HepG2 (cell line): ENCODE measurements around the gene DYDC2. TPM values are rescaled to one million over a fixed set of nuclear protein-coding genes. Genes with fewer than 3 reads are reported as not detected.

ENCODE experiments used
- CBX2 ChIP-seq, 2 experiments: fragments of 200-600 bp in 1 of 2; sonication (generic); formaldehyde crosslinking in 1 of 2; IDR thresholded peaks; 2 replicates each; pipeline versions ENCODE4 v1.7.0 to v1.8.1; 2018 to 2022; ENCODE audit warnings: low read depth in 2 of 2, low read length in 1 of 2, mild to moderate bottlenecking in 1 of 2, missing genetic modification reagents in 1 of 2
- ELF3 ChIP-seq: IDR thresholded peaks from 2 replicates; pipeline ENCODE4 v1.6.1; 2016; ENCODE audit warnings: missing genetic modification reagents, missing compliant biosample characterization
- FOSL2 ChIP-seq: sonication (generic); formaldehyde crosslinking; IDR thresholded peaks from 2 replicates; pipeline ENCODE4 v1.4.0; 2020; ENCODE audit warnings: missing genetic modification reagents
- FOXO1 ChIP-seq: sonication (generic); formaldehyde crosslinking; IDR thresholded peaks from 2 replicates; pipeline ENCODE4 v1.4.0; 2020; ENCODE audit warnings: missing genetic modification reagents
- HDAC2 ChIP-seq: sonication (generic); formaldehyde crosslinking; IDR thresholded peaks from 2 replicates; pipeline ENCODE4 v1.4.0; 2020; ENCODE audit warnings: missing genetic modification reagents
- HMGA1 ChIP-seq: sonication (generic); formaldehyde crosslinking; conservative IDR thresholded peaks from 2 replicates; pipeline ENCODE4 v1.4.0; 2020; ENCODE audit warnings: missing genetic modification reagents
- NR2F6 ChIP-seq, 2 experiments: IDR thresholded peaks; 2 replicates each; pipeline ENCODE4 v1.6.1; 2016; ENCODE audit warnings: antibody characterized with exemption in 1 of 2, mild to moderate bottlenecking in 1 of 2
- REPIN1 ChIP-seq: sonication (generic); formaldehyde crosslinking; IDR thresholded peaks from 2 replicates; pipeline ENCODE4 v1.8.0; 2022; ENCODE audit warnings: missing genetic modification reagents, low read depth, mild to moderate bottlenecking, borderline replicate concordance
- SP1 ChIP-seq, 2 experiments: fragments of 450-650 bp in 1 of 2; sonication (generic) in 1 of 2; formaldehyde crosslinking in 1 of 2; IDR thresholded peaks; 2 replicates each; pipeline versions ENCODE4 v1.4.0 to v1.6.1; 2016 to 2020; ENCODE audit warnings: missing genetic modification reagents in 1 of 2
- SRSF1 ChIP-seq: fragments of 200-400 bp; formaldehyde crosslinking; optimal IDR thresholded peaks from 2 replicates; pipeline ENCODE3; 2017; ENCODE audit warnings: mild to moderate bottlenecking, low read depth, low read length, moderate library complexity
- ZMYM4 ChIP-seq: sonication (generic); formaldehyde crosslinking; IDR thresholded peaks from 2 replicates; pipeline ENCODE4 v1.8.1; 2023; ENCODE audit warnings: mild to moderate bottlenecking, missing genetic modification reagents
- polyA plus RNA-seq, 8 experiments: library from polyadenylated mRNA; depleted of rRNA in 3 of 8; stranded (reverse) in 7 of 8; unstranded in 1 of 8; fragments of >200 nt; fragmentation: Illumina TruSeq in 4 of 8; extraction: Trizol in 4 of 8; gene quantifications; 2 replicates each; pipeline versions ENCODE4 v1.2.1 to v1.2.3, GENCODE V29; 2011 to 2016; ENCODE audit warnings: low read depth in 4 of 8, missing spikeins in 1 of 8, mixed read lengths in 1 of 8; ENCODE audit not compliant: insufficient read depth in 1 of 8
- total RNA-seq, 5 experiments: library from RNA; depleted of rRNA; stranded (reverse); fragments of >200 nt; fragmentation: Illumina TruSeq; extraction: Trizol; gene quantifications; 2 replicates each; pipeline ENCODE4 v1.2.3, GENCODE V29; 2016; ENCODE audit warnings: low read depth in 1 of 5
- TF ChIP-seq, protein P1 (sequence below): sonication (generic); formaldehyde crosslinking; IDR thresholded peaks from 2 replicates; pipeline ENCODE4 v1.5.1; 2020; ENCODE audit warnings: missing genetic modification reagents, mild to moderate bottlenecking, borderline replicate concordance
- TF ChIP-seq, protein P2 (sequence below): IDR thresholded peaks from 2 replicates; pipeline ENCODE4 v1.4.0; 2020; ENCODE audit warnings: mild to moderate bottlenecking, missing genetic modification reagents
- TF ChIP-seq, protein P3 (sequence below): sonication (generic); formaldehyde crosslinking; IDR thresholded peaks from 2 replicates; pipeline ENCODE4; 2020; ENCODE audit warnings: missing genetic modification reagents, mild to moderate bottlenecking, borderline replicate concordance

Gene DYDC2
- total and polyA plus RNA-seq, 2 of the 13 experiments (the other 11 are each of a cell fraction or from before 2014, with no cell fraction given) = 0.98 to 2.3 TPM

DNA sequence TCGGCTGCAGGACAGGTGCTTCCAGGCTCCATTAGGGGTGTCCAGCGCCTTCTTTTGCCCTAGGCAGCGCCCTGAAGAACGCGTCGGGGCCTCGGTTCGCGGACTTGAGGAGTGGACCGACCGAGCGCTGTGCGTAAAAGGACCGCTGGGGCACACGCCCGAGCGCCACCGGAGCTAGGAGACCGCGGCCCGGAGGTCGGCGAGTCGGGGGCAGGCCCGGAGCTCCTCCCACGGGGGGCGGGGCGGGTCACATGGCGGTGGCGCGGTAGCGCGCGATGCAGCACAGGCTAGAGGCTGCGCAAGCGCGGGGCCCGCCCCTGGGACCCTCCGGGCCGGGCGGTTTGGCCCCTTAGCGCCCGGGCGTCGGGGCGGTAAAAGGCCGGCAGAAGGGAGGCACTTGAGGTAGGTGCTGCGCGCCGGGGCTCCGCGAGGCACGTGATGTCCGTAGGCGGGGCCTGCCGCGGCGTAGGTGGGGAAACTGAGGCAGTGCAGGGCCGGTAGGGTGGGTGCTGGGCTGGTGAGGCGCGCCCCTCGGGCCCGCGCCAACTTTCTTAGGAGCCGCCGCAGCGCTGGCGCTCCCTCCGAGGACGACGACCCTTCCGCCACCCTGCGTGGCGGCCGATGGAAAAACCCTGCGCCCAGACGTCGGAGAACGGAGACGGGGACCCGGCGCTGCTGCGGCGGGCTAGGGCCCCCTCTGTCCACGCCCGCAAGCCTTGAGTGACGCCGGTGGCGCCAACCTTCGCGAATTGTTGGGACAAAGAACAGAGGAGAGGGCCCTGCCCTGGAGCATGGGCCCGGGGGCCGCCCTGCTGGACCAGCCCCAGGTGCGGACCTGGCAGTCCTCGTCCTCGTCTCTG, 51.9 kb downstream of the DYDC2 start, which contains the start of gene PRXL2A (continued):
- TF ChIP-seq HMGA1 (no peak), SRSF1 (peak; percentile 18), FOXO1 (CRISPR knock-in tag) (no peak), NR2F6 (IDR thresholded peaks at IDR 0.05) (no peak), NR2F6 (CRISPR knock-in tag; IDR thresholded peaks at IDR 0.05) (peak; percentile 27; the same call in 1 of the 2 replicates), REPIN1 (peak; percentile 81; the same call in 1 of the 2 replicates), ZMYM4 (CRISPR knock-in tag) (peak; percentile 56), ELF3 (CRISPR knock-in tag) (peak; percentile 66), CBX2 (IDR thresholded peaks at IDR 0.05; ENCODE audit: low read depth, low read length) (no peak), CBX2 (CRISPR knock-in tag; IDR thresholded peaks at IDR 0.05; ENCODE audit: low read depth) (no peak), FOSL2 (CRISPR knock-in tag) (no peak), HDAC2 (no peak), SP1 (IDR thresholded peaks at IDR 0.05) (no peak), SP1 (CRISPR knock-in tag; IDR thresholded peaks at IDR 0.05) (peak; percentile 76)
- TF ChIP-seq, protein P1, sequence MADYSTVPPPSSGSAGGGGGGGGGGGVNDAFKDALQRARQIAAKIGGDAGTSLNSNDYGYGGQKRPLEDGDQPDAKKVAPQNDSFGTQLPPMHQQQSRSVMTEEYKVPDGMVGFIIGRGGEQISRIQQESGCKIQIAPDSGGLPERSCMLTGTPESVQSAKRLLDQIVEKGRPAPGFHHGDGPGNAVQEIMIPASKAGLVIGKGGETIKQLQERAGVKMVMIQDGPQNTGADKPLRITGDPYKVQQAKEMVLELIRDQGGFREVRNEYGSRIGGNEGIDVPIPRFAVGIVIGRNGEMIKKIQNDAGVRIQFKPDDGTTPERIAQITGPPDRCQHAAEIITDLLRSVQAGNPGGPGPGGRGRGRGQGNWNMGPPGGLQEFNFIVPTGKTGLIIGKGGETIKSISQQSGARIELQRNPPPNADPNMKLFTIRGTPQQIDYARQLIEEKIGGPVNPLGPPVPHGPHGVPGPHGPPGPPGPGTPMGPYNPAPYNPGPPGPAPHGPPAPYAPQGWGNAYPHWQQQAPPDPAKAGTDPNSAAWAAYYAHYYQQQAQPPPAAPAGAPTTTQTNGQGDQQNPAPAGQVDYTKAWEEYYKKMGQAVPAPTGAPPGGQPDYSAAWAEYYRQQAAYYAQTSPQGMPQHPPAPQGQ = no peak
- TF ChIP-seq, protein P2, sequence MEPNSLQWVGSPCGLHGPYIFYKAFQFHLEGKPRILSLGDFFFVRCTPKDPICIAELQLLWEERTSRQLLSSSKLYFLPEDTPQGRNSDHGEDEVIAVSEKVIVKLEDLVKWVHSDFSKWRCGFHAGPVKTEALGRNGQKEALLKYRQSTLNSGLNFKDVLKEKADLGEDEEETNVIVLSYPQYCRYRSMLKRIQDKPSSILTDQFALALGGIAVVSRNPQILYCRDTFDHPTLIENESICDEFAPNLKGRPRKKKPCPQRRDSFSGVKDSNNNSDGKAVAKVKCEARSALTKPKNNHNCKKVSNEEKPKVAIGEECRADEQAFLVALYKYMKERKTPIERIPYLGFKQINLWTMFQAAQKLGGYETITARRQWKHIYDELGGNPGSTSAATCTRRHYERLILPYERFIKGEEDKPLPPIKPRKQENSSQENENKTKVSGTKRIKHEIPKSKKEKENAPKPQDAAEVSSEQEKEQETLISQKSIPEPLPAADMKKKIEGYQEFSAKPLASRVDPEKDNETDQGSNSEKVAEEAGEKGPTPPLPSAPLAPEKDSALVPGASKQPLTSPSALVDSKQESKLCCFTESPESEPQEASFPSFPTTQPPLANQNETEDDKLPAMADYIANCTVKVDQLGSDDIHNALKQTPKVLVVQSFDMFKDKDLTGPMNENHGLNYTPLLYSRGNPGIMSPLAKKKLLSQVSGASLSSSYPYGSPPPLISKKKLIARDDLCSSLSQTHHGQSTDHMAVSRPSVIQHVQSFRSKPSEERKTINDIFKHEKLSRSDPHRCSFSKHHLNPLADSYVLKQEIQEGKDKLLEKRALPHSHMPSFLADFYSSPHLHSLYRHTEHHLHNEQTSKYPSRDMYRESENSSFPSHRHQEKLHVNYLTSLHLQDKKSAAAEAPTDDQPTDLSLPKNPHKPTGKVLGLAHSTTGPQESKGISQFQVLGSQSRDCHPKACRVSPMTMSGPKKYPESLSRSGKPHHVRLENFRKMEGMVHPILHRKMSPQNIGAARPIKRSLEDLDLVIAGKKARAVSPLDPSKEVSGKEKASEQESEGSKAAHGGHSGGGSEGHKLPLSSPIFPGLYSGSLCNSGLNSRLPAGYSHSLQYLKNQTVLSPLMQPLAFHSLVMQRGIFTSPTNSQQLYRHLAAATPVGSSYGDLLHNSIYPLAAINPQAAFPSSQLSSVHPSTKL = peak; percentile 21; the same call in 1 of the 2 replicates
- TF ChIP-seq, protein P3, sequence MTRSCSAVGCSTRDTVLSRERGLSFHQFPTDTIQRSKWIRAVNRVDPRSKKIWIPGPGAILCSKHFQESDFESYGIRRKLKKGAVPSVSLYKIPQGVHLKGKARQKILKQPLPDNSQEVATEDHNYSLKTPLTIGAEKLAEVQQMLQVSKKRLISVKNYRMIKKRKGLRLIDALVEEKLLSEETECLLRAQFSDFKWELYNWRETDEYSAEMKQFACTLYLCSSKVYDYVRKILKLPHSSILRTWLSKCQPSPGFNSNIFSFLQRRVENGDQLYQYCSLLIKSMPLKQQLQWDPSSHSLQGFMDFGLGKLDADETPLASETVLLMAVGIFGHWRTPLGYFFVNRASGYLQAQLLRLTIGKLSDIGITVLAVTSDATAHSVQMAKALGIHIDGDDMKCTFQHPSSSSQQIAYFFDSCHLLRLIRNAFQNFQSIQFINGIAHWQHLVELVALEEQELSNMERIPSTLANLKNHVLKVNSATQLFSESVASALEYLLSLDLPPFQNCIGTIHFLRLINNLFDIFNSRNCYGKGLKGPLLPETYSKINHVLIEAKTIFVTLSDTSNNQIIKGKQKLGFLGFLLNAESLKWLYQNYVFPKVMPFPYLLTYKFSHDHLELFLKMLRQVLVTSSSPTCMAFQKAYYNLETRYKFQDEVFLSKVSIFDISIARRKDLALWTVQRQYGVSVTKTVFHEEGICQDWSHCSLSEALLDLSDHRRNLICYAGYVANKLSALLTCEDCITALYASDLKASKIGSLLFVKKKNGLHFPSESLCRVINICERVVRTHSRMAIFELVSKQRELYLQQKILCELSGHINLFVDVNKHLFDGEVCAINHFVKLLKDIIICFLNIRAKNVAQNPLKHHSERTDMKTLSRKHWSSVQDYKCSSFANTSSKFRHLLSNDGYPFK = no peak
